RKO (cell line): ENCODE results near the gene LUC7L.
"Not testable (repeated sequence)": the region's sequence is repeated elsewhere in the genome, so short reads cannot be mapped to it uniquely, and the experiment has no call there.

Experiments
- DNase-seq: peaks from one replicate; pipeline ENCODE4 v3.0.0-alpha.2; 2016; ENCODE audit warnings: low spot score

The LUC7L gene

GRCh38 chr16:164827-165538, 64.3 kb downstream of the LUC7L start:
- no peak for DNase-seq

GRCh38 chr16:164134-164823, 65.0 kb downstream of the LUC7L start:
- DNase-seq = not testable (repeated sequence)

GRCh38 chr16:163696-164095, 65.6 kb downstream of the LUC7L start:
- not testable (repeated sequence) for DNase-seq

GRCh38 chr16:163139-163538, 66.1 kb downstream of the LUC7L start:
- not testable (repeated sequence) for DNase-seq

GRCh38 chr16:162271-162991, 66.8 kb downstream of the LUC7L start:
- no peak for DNase-seq

GRCh38 chr16:160691-161190, 68.5 kb downstream of the LUC7L start:
- DNase-seq = no peak

GRCh38 chr16:160242-160641, 69.0 kb downstream of the LUC7L start:
- DNase-seq = not testable (repeated sequence)

GRCh38 chr16:159136-159849, 70.0 kb downstream of the LUC7L start:
- DNase-seq = no peak

GRCh38 chr16:155031-155398, 74.2 kb downstream of the LUC7L start:
- DNase-seq = no peak

GRCh38 chr16:154217-155030, 74.8 kb downstream of the LUC7L start:
- DNase-seq = no peak

- not testable (repeated sequence) for DNase-seq
Measured at GRCh38 chr16:153550-154216, 75.6 kb downstream of the LUC7L start.

GRCh38 chr16:153129-153521, 76.1 kb downstream of the LUC7L start:
- DNase-seq = not testable (repeated sequence)

GRCh38 chr16:152141-153128, 76.8 kb downstream of the LUC7L start, which contains the start of gene HBZ:
Gene HBZ, plus strand, starts transcription at chr16:152644. Its CDS starts 266 bp downstream, at chr16:152910.
- no peak for DNase-seq

GRCh38 chr16:149024-149660, 80.1 kb downstream of the LUC7L start:
- no peak for DNase-seq

GRCh38 chr16:146646-147045, 82.6 kb downstream of the LUC7L start:
- DNase-seq = no peak

GRCh38 chr16:144797-145252, 84.4 kb downstream of the LUC7L start:
- no peak for DNase-seq

GRCh38 chr16:143456-143855, 85.8 kb downstream of the LUC7L start:
- DNase-seq = no peak

- no peak for DNase-seq
Measured at GRCh38 chr16:143047-143446, 86.2 kb downstream of the LUC7L start.
